ENCODE results near the gene GCGR. TPM values are rescaled to one million over a fixed set of nuclear protein-coding genes. Genes with fewer than 3 reads are reported as not detected.

The GCGR gene
- total and polyA plus RNA-seq, 2 of the 13 experiments (the other 11 are each of a cell fraction or from before 2014, with no cell fraction given): 0.04 to 0.13 TPM

GRCh38 chr17:81810892-81811704 lies 7.1 kb downstream of the GCGR start:
- Histone ChIP-seq H3K4me3 (replicated peaks in 1 of 3; ENCODE audit: insufficient read depth in 1 of 3, low read depth in 2 of 3, low read length in 3 of 3) (no peak overlapping the region), H3K4me1 (ENCODE audit: insufficient read depth, low read length) (peaks cover 33% of the 10 kb centered on the region), H3K9ac (ENCODE audit: insufficient read depth, low read depth, low read length) (no peak overlapping the region), H3K9me3 (ENCODE audit: low read length) (no peaks in the 10 kb centered on the region), H4K20me1 (ENCODE audit: insufficient read depth, low read length) (no peaks in the 10 kb centered on the region), H3K36me3 (replicated peaks in 1 of 2; ENCODE audit: control insufficient read depth in 1 of 2, insufficient read depth in 2 of 2, low read length in 2 of 2) (no peaks in the 10 kb centered on the region), H3K79me2 (ENCODE audit: insufficient read depth, low read length) (no peaks in the 10 kb centered on the region), H3K27me3 (ENCODE audit: control insufficient read depth in 1 of 2, insufficient read depth in 2 of 2, low read length in 2 of 2) (peaks cover 9 to 51% of the 10 kb centered on the region in 2 experiments), H3K27ac (ENCODE audit: extremely low read length, insufficient read depth, low read length) (no peak overlapping the region), H3K4me2 (ENCODE audit: low read depth, low read length) (no peak overlapping the region), H2AFZ (ENCODE audit: low read length) (no peak overlapping the region)
- no TSS peak for BruUV-seq (replicated peaks)
- DNase-seq (ENCODE audit: low spot score) (no peak), ATAC-seq (no peak), FAIRE-seq (no peak)
- ChIA-PET CTCF (ENCODE audit: low intra/inter-chr PET ratio, low total read pairs) (no interaction called here), POLR2A (interaction anchor here (1.1 kb wide), 2 partner anchors 22 to 50 kb away, joined by 3 to 4 read pairs; partner anchors contain the start of genes MCRIP1 and P4HB)
- intact Hi-C loops (cut with micrococcal nuclease; ENCODE audit: unreplicated experiment) (no loop called here), in situ Hi-C loops (cut with HindIII; ENCODE audit: extremely low pct_ligation_motif_present, low pct_unique_long_range_greater_than_20kb) (no loop called here)
- TF ChIP-seq ZNF616 (CRISPR knock-in tag; IDR thresholded peaks at IDR 0.05; ENCODE audit: low read depth): no peak
- 0 out of 2 replicates have a peak, but pooled peaks have one; percentile 20 for TF ChIP-seq PCBP1 (IDR thresholded peaks at IDR 0.05; ENCODE audit: borderline replicate concordance, low read depth, low read length)
- TF ChIP-seq HNRNPL (IDR thresholded peaks at IDR 0.05; ENCODE audit: low read depth, low read length): 0 out of 2 replicates have a peak, but pooled peaks have one; percentile 39
- 62% methylated on average over 31 of the region's 42 CpGs for WGBS (ENCODE audit: low lambda C conversion rate)

GRCh38 chr17:81811705-81812570 lies 8.0 kb downstream of the GCGR start:
- CTCF ChIA-PET (ENCODE audit: low intra/inter-chr PET ratio, low total read pairs): no interaction called here
- Histone ChIP-seq H4K20me1 (ENCODE audit: insufficient read depth, low read length) (no peaks in the 10 kb centered on the region), H3K4me2 (ENCODE audit: low read depth, low read length) (no peak overlapping the region), H3K4me3 (replicated peaks in 1 of 3; ENCODE audit: insufficient read depth in 1 of 3, low read depth in 2 of 3, low read length in 3 of 3) (no peak overlapping the region), H3K9me3 (ENCODE audit: low read length) (no peaks in the 10 kb centered on the region), H3K36me3 (replicated peaks in 1 of 2; ENCODE audit: control insufficient read depth in 1 of 2, insufficient read depth in 2 of 2, low read length in 2 of 2) (no peaks in the 10 kb centered on the region), H3K27ac (ENCODE audit: extremely low read length, insufficient read depth, low read length) (no peak overlapping the region), H3K9ac (ENCODE audit: insufficient read depth, low read depth, low read length) (no peak overlapping the region), H3K79me2 (ENCODE audit: insufficient read depth, low read length) (no peaks in the 10 kb centered on the region), H2AFZ (ENCODE audit: low read length) (no peak overlapping the region), H3K4me1 (ENCODE audit: insufficient read depth, low read length) (peaks cover 33% of the 10 kb centered on the region), H3K27me3 (ENCODE audit: control insufficient read depth in 1 of 2, insufficient read depth in 2 of 2, low read length in 2 of 2) (peaks cover 9 to 43% of the 10 kb centered on the region in 2 experiments)
- no TSS peak for BruUV-seq (replicated peaks)
- POLR2A ChIA-PET: interaction anchor here (0.7 to 0.9 kb wide), 2 partner anchors 15 to 84 kb away, joined by 3 read pairs; no protein-coding TSS in a partner anchor
- intact Hi-C loops (cut with micrococcal nuclease; ENCODE audit: unreplicated experiment) (no loop called here), in situ Hi-C loops (cut with HindIII; ENCODE audit: extremely low pct_ligation_motif_present, low pct_unique_long_range_greater_than_20kb) (no loop called here)
- FAIRE-seq (no peak), DNase-seq (ENCODE audit: low spot score) (no peak), ATAC-seq (no peak)
- 54% methylated on average over 15 of the region's 24 CpGs for WGBS (ENCODE audit: low lambda C conversion rate)
- TF ChIP-seq POGZ (CRISPR knock-in tag; IDR thresholded peaks at IDR 0.05) (no peak), HOXA9 (CRISPR knock-in tag; IDR thresholded peaks at IDR 0.05; ENCODE audit: borderline replicate concordance) (no peak), ZNF616 (CRISPR knock-in tag; IDR thresholded peaks at IDR 0.05; ENCODE audit: low read depth) (no peak), ZNF276 (CRISPR knock-in tag; IDR thresholded peaks at IDR 0.05; ENCODE audit: low read depth) (no peak), NFIB (CRISPR knock-in tag; IDR thresholded peaks at IDR 0.05; ENCODE audit: borderline replicate concordance) (no peak), FOXA1 (IDR thresholded peaks at IDR 0.05) (no peak), FOXA1 (CRISPR knock-in tag; IDR thresholded peaks at IDR 0.05) (no peak), NFRKB (IDR thresholded peaks at IDR 0.05) (no peak)

All from HepG2 (cell line).